Lower lobe of right lung (tissue), 2 donors: ENCODE data around the gene GP5. TPM values are rescaled to one million over a fixed set of nuclear protein-coding genes. Genes with fewer than 3 reads are reported as not detected.

Experiments
- ATAC-seq, 2 donors: fragments of 200-7000 bp; cut with Tn5 transposase; one replicate each; pipeline ENCODE4 v1.9.1; 2020 to 2022; ENCODE audit warnings: mild to moderate bottlenecking in 2 of 2, moderate library complexity in 2 of 2
- DNase-seq: peaks from one replicate; pipeline ENCODE4 v3.0.0-alpha.2; 2020
- H3K27ac ChIP-seq: fragments of 200-600 bp; one replicate; pipeline ENCODE4 v1.8.0; 2022
- H3K27me3 ChIP-seq: fragments of 200-600 bp; one replicate; pipeline ENCODE4 v1.8.0; 2022; ENCODE audit warnings: low read depth
- H3K36me3 ChIP-seq: fragments of 200-600 bp; one replicate; pipeline ENCODE4 v1.8.0; 2022; ENCODE audit warnings: mild to moderate bottlenecking
- H3K4me1 ChIP-seq: fragments of 200-600 bp; one replicate; pipeline ENCODE4 v1.8.0; 2022
- H3K4me3 ChIP-seq: fragments of 200-600 bp; one replicate; pipeline ENCODE4 v1.8.0; 2022; ENCODE audit warnings: mild to moderate bottlenecking
- H3K9me3 ChIP-seq: fragments of 200-600 bp; one replicate; pipeline ENCODE4 v1.8.0; 2022
- CTCF ChIP-seq: fragments of 200-600 bp; IDR thresholded peaks from one replicate; pipeline ENCODE4 v1.8.0; 2022; ENCODE audit warnings: antibody characterized with exemption, mild to moderate bottlenecking
- intact Hi-C: fragments of 100-400 bp; cut with DNase I; formaldehyde crosslinking; loops from one replicate; pipeline ENCODE4 v1.11.0; 2022
- total RNA-seq: library from RNA; stranded (reverse); fragmentation: NEBNext Ultra II Directional; extraction: Animal tissue kit (Norgen Biotek cat#: 25700); gene quantifications from one replicate; pipeline ENCODE4 v1.2.1, GENCODE V29; 2021
- donor health status: DM: no; HTN: yes; CAD: no; lungs with severe emphysema.

The GP5 gene
- total RNA-seq, 1 donor from 2014 or later = 0.38 TPM

- peaks cover 26% of the 10 kb centered on the region for H3K36me3 ChIP-seq
Measured at GRCh38 chr3:194405766-194406165, 6.7 kb upstream of the GP5 start.

GRCh38 chr3:194404365-194405140, 5.5 kb upstream of the GP5 start:
- intact Hi-C loops = no loop called here
- no peaks in the 10 kb centered on the region for H3K27me3 ChIP-seq
- H3K4me3 ChIP-seq = no peak overlapping the region
- ATAC-seq (peak in 1 of 2 donors; percentile 51), DNase-seq (no peak)
- no peaks in the 10 kb centered on the region for H3K4me1 ChIP-seq
- TF ChIP-seq CTCF = peak; percentile 67
- peaks cover 23% of the 10 kb centered on the region for H3K36me3 ChIP-seq
- no peaks in the 10 kb centered on the region for H3K9me3 ChIP-seq
- no peak overlapping the region for H3K27ac ChIP-seq

More at GRCh38 chr3:194405766-194406165, 6.7 kb upstream of the GP5 start:
- Histone ChIP-seq H3K9me3 (no peaks in the 10 kb centered on the region), H3K4me1 (no peaks in the 10 kb centered on the region), H3K4me3 (no peak overlapping the region), H3K27me3 (no peaks in the 10 kb centered on the region), H3K27ac (no peak overlapping the region)
- DNase-seq = no peak
- intact Hi-C loops = no loop called here
- ATAC-seq = no peak
- TF ChIP-seq CTCF = no peak

GRCh38 chr3:194401868-194402329, 2.8 kb upstream of the GP5 start:
- ATAC-seq (no peak), DNase-seq (no peak)
- intact Hi-C loops = no loop called here
- Histone ChIP-seq H3K4me1 (peaks cover 18% of the 10 kb centered on the region), H3K27me3 (peaks cover 17% of the 10 kb centered on the region), H3K27ac (no peak overlapping the region), H3K9me3 (no peaks in the 10 kb centered on the region), H3K36me3 (peaks cover 8% of the 10 kb centered on the region), H3K4me3 (no peak overlapping the region)
- no peak for TF ChIP-seq CTCF

GRCh38 chr3:194401346-194401745, 2.3 kb upstream of the GP5 start:
- ATAC-seq = no peak
- Histone ChIP-seq H3K4me1 (peaks cover 24% of the 10 kb centered on the region), H3K9me3 (no peaks in the 10 kb centered on the region), H3K4me3 (no peak overlapping the region), H3K27me3 (peaks cover 22% of the 10 kb centered on the region), H3K27ac (no peak overlapping the region), H3K36me3 (peaks cover 8% of the 10 kb centered on the region)
- DNase-seq = no peak
- intact Hi-C loops = no loop called here
- no peak for TF ChIP-seq CTCF

- Histone ChIP-seq H3K4me1 (peaks cover 29% of the 10 kb centered on the region), H3K9me3 (no peaks in the 10 kb centered on the region), H3K36me3 (no peaks in the 10 kb centered on the region), H3K4me3 (no peak overlapping the region), H3K27ac (no peak overlapping the region), H3K27me3 (peaks cover 22% of the 10 kb centered on the region)
- DNase-seq = no peak
- TF ChIP-seq CTCF = no peak
- no peak for ATAC-seq
- intact Hi-C loops = loop anchor here (10.0 kb wide), 1 partner anchor 55 kb away; no protein-coding TSS in a partner anchor
Measured at GRCh38 chr3:194399874-194400411, 877 bp upstream of the GP5 start.
